Measurements from ENCODE around the gene ERCC6L2. TPM values are rescaled to one million over a fixed set of nuclear protein-coding genes. Genes with fewer than 3 reads are reported as not detected.

The ERCC6L2 gene
- polyA plus RNA-seq, 1 of the 3 experiments (the other 2 are of a cell fraction), result 10.0 TPM

DNA sequence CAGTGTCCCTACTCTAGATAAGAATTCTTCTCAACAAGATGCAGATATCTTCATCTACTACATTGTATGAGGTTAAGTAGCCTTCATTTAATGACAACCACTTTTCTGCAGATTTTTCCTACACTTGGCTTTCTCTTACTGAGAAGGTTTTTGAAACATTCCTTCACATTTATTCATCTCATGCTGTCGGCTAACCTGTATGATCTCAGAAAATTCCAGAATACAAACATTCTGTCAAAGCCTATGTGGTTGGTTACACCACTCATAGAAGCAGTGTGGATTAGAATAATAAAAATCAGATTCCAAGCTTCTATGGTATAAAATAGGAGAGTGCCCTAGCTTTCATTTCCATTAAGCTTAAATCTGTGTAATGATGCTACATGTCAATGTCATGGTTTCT lies 39.4 kb upstream of the ERCC6L2 start:
- CTCF ChIA-PET, result no interaction called here
- no peak for DNase-seq

DNA sequence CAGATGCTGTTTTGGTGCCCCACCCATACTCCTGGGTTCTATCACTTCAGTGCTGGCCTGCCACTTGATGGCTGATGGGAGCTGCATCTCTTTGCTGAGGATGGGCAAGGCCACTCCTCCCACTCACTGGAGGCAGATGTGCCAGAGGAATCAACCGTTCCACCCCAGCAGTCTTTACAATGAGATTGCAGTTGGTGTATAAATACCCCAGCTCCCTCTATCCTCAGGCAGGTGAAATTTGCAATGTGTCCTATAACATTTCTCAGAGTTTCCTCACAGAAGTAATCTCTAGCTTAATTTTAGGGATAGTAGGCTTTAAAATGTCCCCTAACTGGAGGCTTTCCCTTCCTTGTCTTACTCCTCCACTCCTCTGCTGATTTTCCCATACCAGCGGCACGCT lies 36.5 kb upstream of the ERCC6L2 start:
- H3K9me3 ChIP-seq, result no peaks in the 10 kb centered on the region
- no peaks in the 10 kb centered on the region for H3K9me2 ChIP-seq
- no peak for TF ChIP-seq USF2 (IDR thresholded peaks at IDR 0.05; ENCODE audit: borderline replicate concordance, low read depth, low read length)
- TF ChIP-seq RXRA (IDR thresholded peaks at IDR 0.05; ENCODE audit: borderline replicate concordance, low read depth), result no peak
- no peak for TF ChIP-seq SIN3A (IDR thresholded peaks at IDR 0.05; ENCODE audit: borderline replicate concordance, low read depth, low read length)
- TF ChIP-seq RCOR1 (IDR thresholded peaks at IDR 0.05; ENCODE audit: low read length), result no peak
- no peak for TF ChIP-seq TEAD4 (IDR thresholded peaks at IDR 0.05; ENCODE audit: borderline replicate concordance, insufficient read depth)
- TF ChIP-seq FOXM1 (IDR thresholded peaks at IDR 0.05; ENCODE audit: low read depth), result no peak
- TF ChIP-seq ZBTB33 (IDR thresholded peaks at IDR 0.05; ENCODE audit: borderline replicate concordance, low read depth), result no peak
- H3K36me3 ChIP-seq (replicated peaks in 1 of 2; ENCODE audit: control insufficient read depth in 1 of 2, insufficient read depth in 2 of 2, low read length in 1 of 2), result no peaks in the 10 kb centered on the region
- no peaks in the 10 kb centered on the region for H3K27me3 ChIP-seq (ENCODE audit: insufficient read depth)
- WGBS (ENCODE audit: low lambda C conversion rate), result 100% methylated on average over 2 of the region's 3 CpGs
- CTCF ChIA-PET, result interaction anchor here (0.8 kb wide), 1 partner anchor 173 kb away, joined by 3 read pairs; no protein-coding TSS in a partner anchor
- no peak overlapping the region for H3K4me2 ChIP-seq
- H3F3A ChIP-seq (replicated peaks; ENCODE audit: insufficient read depth), result peaks cover 9% of the 10 kb centered on the region
- H3K4me3 ChIP-seq (ENCODE audit: low read depth in 2 of 2, low read length in 1 of 2), result no peak overlapping the region
- H2AFZ ChIP-seq (ENCODE audit: low read depth), result no peak overlapping the region
- H3K4me1 ChIP-seq (ENCODE audit: control insufficient read depth in 1 of 2, insufficient read depth in 2 of 2, low read depth in 1 of 2, low read length in 1 of 2), result peaks cover 0 to 2% of the 10 kb centered on the region in 2 experiments; a peak in 2 of 4 replicates
- POLR2A ChIA-PET, result no interaction called here
- no peak for DNase-seq
- H3K27ac ChIP-seq (ENCODE audit: low read depth in 2 of 2, low read length in 1 of 2), result no peak overlapping the region
- no peak overlapping the region for H3K9ac ChIP-seq
- H3K79me2 ChIP-seq (ENCODE audit: insufficient read depth), result no peaks in the 10 kb centered on the region
- H4K20me1 ChIP-seq (ENCODE audit: insufficient read depth), result no peaks in the 10 kb centered on the region

More for the DNA sequence above, 39.4 kb upstream of the ERCC6L2 start:
- H3K4me3 ChIP-seq (ENCODE audit: low read depth in 2 of 2, low read length in 1 of 2), result no peak overlapping the region
- H3K27ac ChIP-seq (ENCODE audit: low read depth in 2 of 2, low read length in 1 of 2), result no peak overlapping the region
- WGBS (ENCODE audit: low lambda C conversion rate), result 65% methylated on average over 1 of the region's 1 CpG
- H3K9me3 ChIP-seq, result no peaks in the 10 kb centered on the region
- no peak overlapping the region for H3K9ac ChIP-seq
- H2AFZ ChIP-seq (ENCODE audit: low read depth), result no peak overlapping the region
- H3K9me2 ChIP-seq, result no peaks in the 10 kb centered on the region
- no peak overlapping the region for H3K4me2 ChIP-seq
- TF ChIP-seq EP300 (IDR thresholded peaks at IDR 0.05; ENCODE audit: borderline replicate concordance in 1 of 2, low read depth in 1 of 2, low read length in 1 of 2) (no peak), ELF1 (IDR thresholded peaks at IDR 0.05) (no peak), TAF1 (IDR thresholded peaks at IDR 0.05; ENCODE audit: borderline replicate concordance, low read depth, low read length) (no peak), TCF12 (IDR thresholded peaks at IDR 0.05) (no peak), TEAD4 (IDR thresholded peaks at IDR 0.05; ENCODE audit: borderline replicate concordance, insufficient read depth) (no peak), NFIC (IDR thresholded peaks at IDR 0.05; ENCODE audit: borderline replicate concordance) (no peak), JUND (IDR thresholded peaks at IDR 0.05) (no peak), PBX3 (IDR thresholded peaks at IDR 0.05) (no peak), SIN3A (IDR thresholded peaks at IDR 0.05; ENCODE audit: borderline replicate concordance, low read depth, low read length) (no peak), MXI1 (IDR thresholded peaks at IDR 0.05; ENCODE audit: low read depth, low read length) (no peak)
- TF ChIP-seq, protein P1, sequence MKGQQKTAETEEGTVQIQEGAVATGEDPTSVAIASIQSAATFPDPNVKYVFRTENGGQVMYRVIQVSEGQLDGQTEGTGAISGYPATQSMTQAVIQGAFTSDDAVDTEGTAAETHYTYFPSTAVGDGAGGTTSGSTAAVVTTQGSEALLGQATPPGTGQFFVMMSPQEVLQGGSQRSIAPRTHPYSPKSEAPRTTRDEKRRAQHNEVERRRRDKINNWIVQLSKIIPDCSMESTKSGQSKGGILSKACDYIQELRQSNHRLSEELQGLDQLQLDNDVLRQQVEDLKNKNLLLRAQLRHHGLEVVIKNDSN (IDR thresholded peaks at IDR 0.05; ENCODE audit: borderline replicate concordance, low read depth), result no peak
- POLR2A ChIA-PET, result no interaction called here
- H3F3A ChIP-seq (replicated peaks; ENCODE audit: insufficient read depth), result peaks cover 9% of the 10 kb centered on the region
- no peaks in the 10 kb centered on the region; a peak in 1 of 4 replicates for H3K4me1 ChIP-seq (ENCODE audit: control insufficient read depth in 1 of 2, insufficient read depth in 2 of 2, low read depth in 1 of 2, low read length in 1 of 2)
- no peaks in the 10 kb centered on the region for H3K36me3 ChIP-seq (replicated peaks in 1 of 2; ENCODE audit: control insufficient read depth in 1 of 2, insufficient read depth in 2 of 2, low read length in 1 of 2)
- H3K79me2 ChIP-seq (ENCODE audit: insufficient read depth), result no peaks in the 10 kb centered on the region
- H3K27me3 ChIP-seq (ENCODE audit: insufficient read depth), result no peaks in the 10 kb centered on the region
- H4K20me1 ChIP-seq (ENCODE audit: insufficient read depth), result no peaks in the 10 kb centered on the region

Data from SK-N-SH (cell line).